Activated T-cell treated with anti-CD3 and anti-CD28 coated beads for 4 hours (primary cell): ENCODE measurements around the gene CEP72.
"Not testable (repeated sequence)": the region's sequence is repeated elsewhere in the genome, so short reads cannot be mapped to it uniquely, and the experiment has no call there.

ENCODE experiments used
- DNase-seq: peaks from one replicate; pipeline ENCODE4 v3.0.0-alpha.2; 2020

The CEP72 gene

GRCh38 chr5:601771-602465 lies 10.2 kb upstream of the CEP72 start:
- no peak for DNase-seq

- no peak for DNase-seq
Measured at GRCh38 chr5:602466-603035, 9.6 kb upstream of the CEP72 start.

GRCh38 chr5:603081-603998 lies 8.8 kb upstream of the CEP72 start:
- no peak for DNase-seq

- DNase-seq: no peak
Measured at GRCh38 chr5:604391-604831, 7.7 kb upstream of the CEP72 start.

- DNase-seq: not testable (repeated sequence)
Measured at GRCh38 chr5:605090-605489, 7.0 kb upstream of the CEP72 start.

- no peak for DNase-seq
Measured at GRCh38 chr5:606061-606460, 6.1 kb upstream of the CEP72 start.

GRCh38 chr5:606526-607399 lies 5.4 kb upstream of the CEP72 start:
- DNase-seq: no peak

- no peak for DNase-seq
Measured at GRCh38 chr5:607541-608428, 4.4 kb upstream of the CEP72 start.

- no peak for DNase-seq
Measured at GRCh38 chr5:608429-609370, 3.4 kb upstream of the CEP72 start.

- DNase-seq: no peak
Measured at GRCh38 chr5:609506-609905, 2.6 kb upstream of the CEP72 start.

- no peak for DNase-seq
Measured at GRCh38 chr5:610011-610743, 2.0 kb upstream of the CEP72 start.

- no peak for DNase-seq
Measured at GRCh38 chr5:610744-611730, 1.1 kb upstream of the CEP72 start.

- DNase-seq: no peak
Measured at GRCh38 chr5:612498-613424, 621 bp downstream of the CEP72 start.

GRCh38 chr5:616484-617039 lies 4.4 kb downstream of the CEP72 start:
- no peak for DNase-seq

- no peak for DNase-seq
Measured at GRCh38 chr5:617896-618295, 5.8 kb downstream of the CEP72 start.

GRCh38 chr5:618450-618849 lies 6.3 kb downstream of the CEP72 start:
- DNase-seq: no peak

GRCh38 chr5:619444-619843 lies 7.3 kb downstream of the CEP72 start:
- DNase-seq: no peak
